HG03378 (cell line): ENCODE measurements around the gene GLRA1.

ENCODE experiments used
- ATAC-seq: cut with Tn5 transposase; IDR thresholded peaks from one replicate; pipeline ENCODE4 v1.9.1; 2021; ENCODE audit warnings: mild to moderate bottlenecking, moderate library complexity; ENCODE audit not compliant: unreplicated experiment

The GLRA1 gene

DNA sequence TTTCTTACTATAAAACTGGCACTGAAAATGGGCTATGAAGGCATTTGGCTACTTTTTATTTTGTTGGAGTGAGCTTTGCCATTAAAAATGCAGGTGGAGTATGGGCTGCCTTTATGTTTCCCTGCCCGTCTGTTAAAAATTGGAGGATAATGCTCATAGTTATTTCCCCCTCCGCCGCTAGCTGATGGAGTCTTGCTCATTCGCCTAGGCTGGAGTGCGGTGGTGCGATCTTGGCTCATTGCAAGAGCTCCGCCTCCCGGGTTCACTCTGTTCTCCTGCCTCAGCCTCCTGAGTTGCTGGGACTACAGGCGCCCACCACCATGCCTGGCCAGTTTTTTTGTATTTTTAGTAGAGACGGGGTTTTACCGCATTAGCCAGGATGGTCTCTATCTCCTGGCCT is 144.3 kb downstream of the GLRA1 start:
- ATAC-seq, result no peak

DNA sequence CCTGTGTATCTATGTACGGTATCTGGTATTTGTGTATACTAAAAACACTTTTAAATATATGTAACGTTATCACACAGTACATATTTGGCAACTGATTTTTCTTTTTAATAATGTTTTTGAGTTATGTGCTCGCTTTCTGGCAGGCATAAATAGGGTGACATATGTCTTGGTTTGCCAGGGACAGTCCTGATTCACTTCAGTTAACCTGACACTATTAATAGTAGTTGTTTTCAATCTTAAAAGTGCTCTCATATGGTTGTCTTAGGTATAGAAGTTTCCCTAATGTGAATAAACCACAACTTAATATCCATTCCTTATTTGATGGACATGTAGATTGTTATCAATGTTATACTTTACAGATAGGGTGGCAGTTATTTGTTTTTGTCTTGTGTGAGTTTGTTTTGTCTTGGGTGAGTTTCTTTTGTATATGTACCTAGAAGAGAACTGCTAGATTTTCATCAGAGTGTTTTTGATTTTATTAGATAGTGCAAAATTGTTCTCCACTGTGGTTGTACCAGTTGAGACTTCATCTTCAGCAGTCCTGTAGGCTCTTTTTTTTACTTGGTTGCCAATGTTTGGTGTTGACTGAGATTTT is 145.0 kb downstream of the GLRA1 start:
- no peak for ATAC-seq

DNA sequence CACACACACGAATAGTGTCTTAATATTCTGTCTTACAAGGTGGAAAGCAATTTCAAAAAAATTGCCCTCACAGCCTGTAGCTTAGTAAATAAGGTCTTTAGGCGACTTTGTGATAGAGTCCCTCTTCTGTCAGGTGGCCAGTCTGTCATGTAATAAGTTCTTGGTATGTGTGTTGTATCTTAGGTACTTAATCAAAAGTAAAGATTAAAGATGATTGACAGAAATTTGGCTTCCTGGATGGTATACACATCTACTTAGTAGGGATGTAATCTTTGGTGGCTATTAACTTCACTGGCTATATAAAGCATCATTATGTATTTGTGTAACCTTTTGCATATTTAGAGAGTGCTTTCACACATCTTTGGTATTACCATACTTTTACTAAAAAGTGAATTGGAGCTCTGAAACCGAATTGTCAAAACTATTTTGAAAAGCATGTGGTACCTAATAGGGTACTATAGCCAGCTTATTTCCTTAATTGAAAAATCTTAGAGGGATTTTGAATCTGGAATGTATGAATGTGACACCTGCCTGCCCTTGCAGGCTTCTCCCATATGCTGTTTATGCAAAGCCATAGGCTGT is 149.5 kb downstream of the GLRA1 start:
- ATAC-seq, result no peak

DNA sequence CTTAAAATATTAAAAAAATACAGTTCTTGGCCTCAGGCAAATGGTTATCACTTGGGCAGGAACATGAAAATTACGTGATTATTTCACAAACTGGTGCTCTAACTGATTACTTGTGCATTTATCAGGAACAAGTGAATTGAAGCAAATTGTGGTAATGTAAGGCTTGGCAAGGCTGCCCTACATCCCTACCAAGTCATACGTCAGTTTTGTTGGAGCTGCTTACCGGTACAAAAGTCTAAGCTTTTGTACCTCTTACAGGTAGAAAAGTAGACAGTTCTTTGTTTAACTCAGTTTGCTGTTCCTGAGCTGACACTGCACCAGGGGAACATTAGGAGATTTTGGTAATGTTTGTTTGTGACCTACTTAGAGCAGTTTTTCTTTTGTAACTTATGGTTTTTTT is 150.7 kb downstream of the GLRA1 start:
- no peak for ATAC-seq

DNA sequence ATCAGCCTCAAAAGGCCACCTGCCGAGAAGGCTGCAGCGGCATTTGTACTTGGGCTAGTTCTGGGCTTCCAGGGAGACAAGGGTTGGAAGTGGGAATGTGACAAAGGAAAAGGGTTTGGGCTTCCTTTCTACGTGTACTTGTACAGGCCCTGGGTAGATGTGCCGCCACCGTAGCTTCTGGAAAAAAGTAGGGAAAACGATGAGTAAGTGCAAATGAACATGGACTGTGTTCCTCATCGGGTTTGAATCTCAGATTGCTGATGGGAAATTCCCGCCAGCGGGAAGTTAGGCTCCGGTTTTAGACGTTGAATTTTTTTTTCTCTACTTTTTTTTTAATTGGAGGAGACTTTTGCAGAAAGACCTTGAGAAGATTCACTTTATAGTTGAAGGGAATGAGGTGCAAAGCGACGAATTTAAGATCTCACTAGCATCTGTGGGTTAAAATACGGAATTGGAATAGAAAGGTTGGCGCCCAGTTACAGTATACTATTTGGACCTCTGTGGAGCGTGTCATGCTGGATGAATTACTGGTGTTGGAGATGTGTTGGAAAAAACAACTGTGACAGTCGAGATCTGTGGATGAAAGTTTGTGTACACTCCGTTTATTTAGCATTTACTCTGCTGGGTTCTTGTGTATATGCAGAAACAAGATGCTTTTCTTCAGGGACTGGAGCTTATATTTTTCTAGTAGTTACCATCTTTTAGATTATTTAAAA is 151.6 kb downstream of the GLRA1 start:
- ATAC-seq, result no peak
